Ovary (tissue), 10 donors: ENCODE data around the gene WFDC11. TPM values are rescaled to one million over a fixed set of nuclear protein-coding genes. Genes with fewer than 3 reads are reported as not detected.
"Not testable (repeated sequence)": the region's sequence is repeated elsewhere in the genome, so short reads cannot be mapped to it uniquely, and the experiment has no call there.

ENCODE experiments used
- DNase-seq, 5 donors: peaks; one replicate each; pipeline ENCODE4 v3.0.0-alpha.2; 2019 to 2020
- H3K27ac ChIP-seq, 2 donors: fragments of 200-600 bp; one replicate each; pipeline versions ENCODE4 v1.5.1 to v1.8.0; 2019 to 2022
- H3K27me3 ChIP-seq: fragments of 200-600 bp; one replicate; pipeline ENCODE4 v1.8.0; 2022
- H3K36me3 ChIP-seq: fragments of 200-600 bp; sonication (generic); one replicate; pipeline ENCODE4 v1.5.1; 2019
- H3K4me1 ChIP-seq: one replicate; pipeline ENCODE4 v1.8.1; 2013; ENCODE audit warnings: mild to moderate bottlenecking, moderate library complexity; ENCODE audit not compliant: insufficient read depth
- H3K4me3 ChIP-seq: fragments of 200-600 bp; sonication (generic); one replicate; pipeline ENCODE4 v1.5.1; 2017
- H3K9me3 ChIP-seq, 2 donors: fragments of 200-600 bp in 1 of 2; sonication (generic) in 1 of 2; one replicate each; pipeline versions ENCODE4 v1.5.1 to v1.8.1; 2013 to 2019; ENCODE audit warnings: mild to moderate bottlenecking in 1 of 2, moderate library complexity in 1 of 2
- EP300 ChIP-seq: sonication (generic); formaldehyde crosslinking; IDR thresholded peaks from one replicate; pipeline ENCODE4 v1.6.1; 2017; ENCODE audit warnings: antibody characterized with exemption
- POLR2A ChIP-seq: fragments of 450-650 bp; IDR thresholded peaks from one replicate; pipeline ENCODE4 v1.6.1; 2017; ENCODE audit warnings: antibody characterized with exemption, mild to moderate bottlenecking, moderate library complexity
- WGBS, 3 donors: extraction: QIAGEN DNeasy Blood & Tissue Kit in 1 of 3; methylation state at CpG; one replicate each; pipeline versions ENCODE4 v1.1.5 to v1.1.7; 2013 to 2017; 5-methylcytosine and 5-hydroxymethylcytosine counted together
- intact Hi-C, 4 donors: fragments of 100-400 bp; cut with DNase I; formaldehyde crosslinking; loops; one replicate each; pipeline versions ENCODE4 v1.11.0 to v1.15.1; 2022 to 2023
- long read RNA-seq, 3 donors: library from polyadenylated mRNA in 2 of 3; unstranded in 2 of 3; transcript quantifications; one replicate each; pipeline ENCODE4 v2.0.0 and lab custom pipeline, GENCODE V29; 2021 to 2026
- polyA plus RNA-seq, 2 donors: library from polyadenylated mRNA; stranded (reverse); fragments of 200-250 nt in 1 of 2; fragments of 350-450 nt in 1 of 2; fragmentation: Illumina TruSeq in 1 of 2; extraction: RNeasy Lipid Tissue Mini Kit (QIAGEN cat#74804) in 1 of 2; gene quantifications; one replicate each; pipeline ENCODE4 v1.2.3, GENCODE V29; 2013 to 2014
- total RNA-seq, 7 donors: library from RNA; depleted of rRNA in 2 of 7; stranded (reverse); fragments of >200 nt in 2 of 7; fragmentation: NEBNext Ultra II Directional in 3 of 7; extraction: Animal tissue kit (Norgen Biotek cat#: 25700) in 3 of 7; gene quantifications; one replicate each; pipeline versions ENCODE4 v1.1.0 to v1.2.4, GENCODE V29; 2016 to 2023
- TF ChIP-seq, protein P1 (sequence below), 3 donors: fragments of 450-650 bp in 2 of 3; fragments of 200-600 bp in 1 of 3; IDR thresholded peaks; one replicate each; pipeline versions ENCODE4 v1.5.1 to v1.8.0; 2016 to 2022; ENCODE audit warnings: antibody characterized with exemption in 3 of 3, mild to moderate bottlenecking in 1 of 3
- donor health status: DM: no; HTN: no; CAD: no; lungs with moderate emphysema.
- donor health status: DM: no; HTN: no; CAD: no.
- donor health status: Bipolar disorder and iron deficiency.
- donor health status: DM: yes; HTN: yes; CAD: no.
- donor health status: DM: no; HTN: no; CAD: no.
- donor health status: DM: yes; HTN: yes; CAD: no.

WFDC11 gene
- not detected for total RNA-seq
- not detected for polyA plus RNA-seq
- long read RNA-seq, donor 1 = 0 reads
- long read RNA-seq, donor 2 = 0 reads
- long read RNA-seq, donor 3 = 0 reads

DNA sequence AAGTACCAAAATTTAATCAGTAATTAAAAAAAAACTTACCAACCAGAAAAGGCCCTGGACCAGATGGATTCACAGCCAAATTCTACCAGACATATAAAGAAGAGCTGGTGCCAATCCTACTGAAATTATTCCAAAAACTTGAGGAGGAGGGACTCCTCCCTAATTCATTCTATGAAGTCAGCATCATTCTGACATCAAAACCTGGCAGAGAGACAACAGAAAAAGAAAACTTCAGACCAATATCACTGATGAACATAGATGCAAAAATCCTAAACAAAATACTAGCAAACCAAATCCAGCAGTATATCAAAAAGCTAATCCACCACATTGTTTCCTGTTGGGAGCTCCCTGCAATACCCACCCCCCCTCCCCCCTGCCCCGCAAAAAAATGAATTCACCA lies at the start of gene WFDC11:
Gene WFDC11 (minus strand): TSS at position 101 of the 400 bp plus-strand sequence. CDS start 19,639 bp downstream, outside the sequence.
- WGBS, 3 donors = 88 to 93% (median 89%) methylated on average over 1 of the region's 1 CpG
- no peaks in the 10 kb centered on the region for H3K4me1 ChIP-seq
- no peak within 1 kb of the TSS for H3K27ac ChIP-seq
- no peak for DNase-seq
- intact Hi-C loops = no loop called here
- no peaks in the 10 kb centered on the region for H3K27me3 ChIP-seq
- no peaks in the 10 kb centered on the region for H3K9me3 ChIP-seq
- no peak within 1 kb of the TSS for H3K4me3 ChIP-seq
- H3K36me3 ChIP-seq = no peaks in the 10 kb centered on the region
- TF ChIP-seq, protein P1, sequence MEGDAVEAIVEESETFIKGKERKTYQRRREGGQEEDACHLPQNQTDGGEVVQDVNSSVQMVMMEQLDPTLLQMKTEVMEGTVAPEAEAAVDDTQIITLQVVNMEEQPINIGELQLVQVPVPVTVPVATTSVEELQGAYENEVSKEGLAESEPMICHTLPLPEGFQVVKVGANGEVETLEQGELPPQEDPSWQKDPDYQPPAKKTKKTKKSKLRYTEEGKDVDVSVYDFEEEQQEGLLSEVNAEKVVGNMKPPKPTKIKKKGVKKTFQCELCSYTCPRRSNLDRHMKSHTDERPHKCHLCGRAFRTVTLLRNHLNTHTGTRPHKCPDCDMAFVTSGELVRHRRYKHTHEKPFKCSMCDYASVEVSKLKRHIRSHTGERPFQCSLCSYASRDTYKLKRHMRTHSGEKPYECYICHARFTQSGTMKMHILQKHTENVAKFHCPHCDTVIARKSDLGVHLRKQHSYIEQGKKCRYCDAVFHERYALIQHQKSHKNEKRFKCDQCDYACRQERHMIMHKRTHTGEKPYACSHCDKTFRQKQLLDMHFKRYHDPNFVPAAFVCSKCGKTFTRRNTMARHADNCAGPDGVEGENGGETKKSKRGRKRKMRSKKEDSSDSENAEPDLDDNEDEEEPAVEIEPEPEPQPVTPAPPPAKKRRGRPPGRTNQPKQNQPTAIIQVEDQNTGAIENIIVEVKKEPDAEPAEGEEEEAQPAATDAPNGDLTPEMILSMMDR (IDR thresholded peaks at IDR 0.05) = no peak
- TF ChIP-seq EP300 (no peak), POLR2A (no peak)

DNA sequence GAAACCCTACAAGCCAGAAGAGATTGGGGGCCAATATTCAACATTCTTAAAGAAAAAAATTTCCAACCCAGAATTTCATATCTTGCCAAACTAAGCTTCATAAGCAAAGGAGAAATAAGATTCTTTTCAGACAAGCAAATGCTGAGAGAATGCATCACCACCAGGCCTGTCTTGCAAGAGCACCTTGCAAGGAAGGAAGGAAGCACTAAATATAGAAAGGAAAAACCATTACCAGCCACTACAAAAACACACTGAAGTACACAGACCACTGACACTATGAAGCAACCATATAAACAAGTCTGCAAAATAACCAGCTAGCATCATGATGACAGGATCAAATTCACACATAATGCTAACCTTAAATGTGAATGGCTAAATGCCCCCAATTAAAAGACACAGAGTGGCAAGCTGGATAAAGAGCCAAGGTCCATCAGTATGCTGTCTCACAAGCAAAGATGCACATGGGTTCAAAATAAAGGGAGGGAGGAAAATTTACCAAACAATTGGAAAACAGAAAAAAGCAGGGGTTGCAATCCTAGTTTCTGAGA lies 46.2 kb upstream of the WFDC11 start:
- H3K4me3 ChIP-seq, H3K36me3 ChIP-seq, H3K27me3 ChIP-seq, H3K4me1 ChIP-seq, H3K27ac ChIP-seq, H3K9me3 ChIP-seq, DNase-seq, intact Hi-C loops: not testable (repeated sequence)

DNA sequence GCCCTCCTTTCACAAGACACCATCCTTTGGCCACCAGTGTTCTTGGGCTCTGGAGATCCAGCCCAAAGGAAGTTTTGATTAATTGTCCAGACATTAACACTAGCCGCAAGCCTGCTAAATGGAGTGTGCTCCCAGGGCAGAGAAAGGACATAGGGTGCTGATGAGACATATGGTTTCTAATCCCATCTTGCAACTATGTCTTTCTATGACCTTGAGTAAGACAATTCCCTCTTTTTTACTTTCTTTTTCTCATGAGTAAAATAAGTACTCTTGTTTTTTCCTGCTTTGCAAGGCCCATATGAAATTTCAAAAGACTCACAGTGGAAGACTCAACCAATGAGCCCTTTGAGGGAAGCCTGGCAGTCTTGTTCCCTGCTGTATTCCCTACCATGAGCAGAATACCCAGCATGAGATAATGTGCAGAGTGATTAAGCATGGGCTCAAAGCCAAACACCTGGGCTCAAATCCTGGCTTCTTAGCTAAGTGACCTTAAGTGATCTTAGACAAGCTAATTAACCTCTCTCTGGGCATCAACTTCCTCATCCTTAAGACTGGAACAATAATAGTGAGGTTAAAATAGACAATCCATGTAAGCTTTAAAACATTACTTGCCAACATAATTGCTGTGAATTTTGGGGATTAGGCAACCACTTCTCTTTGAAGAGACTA lies 35.1 kb upstream of the WFDC11 start, which contains the start of gene WFDC10B:
Gene WFDC10B (minus strand): TSS at position 51 of the 669 bp plus-strand sequence. CDS start 19,027 bp downstream, outside the sequence.
- DNase-seq = no peak
- TF ChIP-seq EP300 (no peak), POLR2A (no peak)
- TF ChIP-seq, protein P1 (IDR thresholded peaks at IDR 0.05) = no peak
- Histone ChIP-seq H3K4me1 (no peaks in the 10 kb centered on the region), H3K27me3 (no peaks in the 10 kb centered on the region), H3K9me3 (no peaks in the 10 kb centered on the region), H3K4me3 (no peak within 1 kb of the TSS), H3K36me3 (no peaks in the 10 kb centered on the region), H3K27ac (no peak within 1 kb of the TSS)
- intact Hi-C loops = no loop called here
- WGBS, 3 donors = 42 to 66% (median 62%) methylated on average over 1 of the region's 1 CpG

- no peak within 1 kb of the TSS for H3K4me3 ChIP-seq
- TF ChIP-seq EP300 = no peak
- no peak for TF ChIP-seq POLR2A
- no peaks in the 10 kb centered on the region for H3K27me3 ChIP-seq
- intact Hi-C loops = no loop called here
- no peaks in the 10 kb centered on the region for H3K9me3 ChIP-seq
- H3K4me1 ChIP-seq = no peaks in the 10 kb centered on the region
- no peaks in the 10 kb centered on the region for H3K36me3 ChIP-seq
- WGBS, 3 donors = 50 to 70% (median 66%) methylated on average over 4 of the region's 4 CpGs
- DNase-seq = no peak
- no peak within 1 kb of the TSS for H3K27ac ChIP-seq
Observed at GRCh38 chr20:45701873-45702272, 31.8 kb upstream of the WFDC11 start, which contains the start of gene WFDC13. Gene WFDC13, plus strand, starts transcription at chr20:45702038. Its CDS starts 86 bp downstream, at chr20:45702124.

GRCh38 chr20:45701104-45701503 lies 31.1 kb upstream of the WFDC11 start:
- Histone ChIP-seq H3K27me3 (no peaks in the 10 kb centered on the region), H3K27ac (no peak overlapping the region), H3K4me3 (no peak overlapping the region), H3K4me1 (no peaks in the 10 kb centered on the region), H3K9me3 (no peaks in the 10 kb centered on the region), H3K36me3 (no peaks in the 10 kb centered on the region)
- TF ChIP-seq, protein P1 (IDR thresholded peaks at IDR 0.05) = no peak
- TF ChIP-seq POLR2A (no peak), EP300 (no peak)
- intact Hi-C loops = no loop called here
- WGBS, 3 donors = 54 to 77% (median 66%) methylated on average over 4 of the region's 4 CpGs
- DNase-seq = no peak
